HEK293T (cell line): ENCODE data around the gene ATP9A.

Experiments
- HDGF ChIP-seq: fragments of 450-650 bp; IDR thresholded peaks from 2 replicates; pipeline ENCODE4 v1.6.1; 2017; ENCODE audit warnings: antibody characterized with exemption, borderline replicate concordance
- SP1 ChIP-seq: fragments of 450-650 bp; IDR thresholded peaks from 2 replicates; pipeline ENCODE4 v1.6.1; 2017

DNA sequence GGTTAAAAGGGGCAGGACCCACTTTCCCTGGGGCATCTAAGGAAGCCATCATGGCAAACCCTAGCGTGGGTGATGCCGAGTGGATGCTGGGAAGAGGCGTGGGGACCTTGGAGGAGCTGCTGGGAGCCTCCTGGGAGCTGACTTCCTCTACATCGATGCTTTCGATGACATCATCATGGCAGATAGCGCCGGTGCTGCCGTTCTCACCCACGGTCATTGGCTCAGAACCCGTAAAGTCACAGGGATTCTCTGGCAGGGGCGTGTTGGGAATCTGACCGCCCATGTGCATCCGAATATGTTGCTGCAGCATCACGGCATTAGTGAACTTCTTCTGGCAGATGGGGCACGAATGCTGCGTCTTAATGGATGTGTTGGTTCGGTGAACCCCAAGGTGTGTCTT, 22.1 kb upstream of the ATP9A start:
- no peak for TF ChIP-seq HDGF
- TF ChIP-seq SP1, result no peak
